ENCODE results near the gene UNC93B1.

DNA sequence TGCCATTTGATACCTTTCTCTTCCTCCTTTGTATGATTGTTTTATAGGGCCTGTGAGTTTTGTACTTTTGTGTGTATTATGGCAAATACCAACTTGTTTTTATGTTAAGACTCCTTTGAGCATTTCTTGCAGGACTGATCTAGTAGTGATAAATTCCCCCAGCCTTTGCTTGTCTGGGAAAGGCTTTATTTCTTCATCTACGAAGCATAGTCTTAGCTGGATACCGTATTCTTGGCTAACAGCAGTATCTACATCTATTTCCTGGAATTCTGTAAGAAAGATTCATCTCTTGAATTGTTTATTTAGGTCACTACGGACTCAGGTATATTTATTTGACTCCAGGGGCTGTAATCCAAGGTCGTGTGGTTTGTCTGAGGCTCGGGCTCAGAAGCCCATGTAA is 20.6 kb upstream of the UNC93B1 start:
- TF ChIP-seq, protein P1, sequence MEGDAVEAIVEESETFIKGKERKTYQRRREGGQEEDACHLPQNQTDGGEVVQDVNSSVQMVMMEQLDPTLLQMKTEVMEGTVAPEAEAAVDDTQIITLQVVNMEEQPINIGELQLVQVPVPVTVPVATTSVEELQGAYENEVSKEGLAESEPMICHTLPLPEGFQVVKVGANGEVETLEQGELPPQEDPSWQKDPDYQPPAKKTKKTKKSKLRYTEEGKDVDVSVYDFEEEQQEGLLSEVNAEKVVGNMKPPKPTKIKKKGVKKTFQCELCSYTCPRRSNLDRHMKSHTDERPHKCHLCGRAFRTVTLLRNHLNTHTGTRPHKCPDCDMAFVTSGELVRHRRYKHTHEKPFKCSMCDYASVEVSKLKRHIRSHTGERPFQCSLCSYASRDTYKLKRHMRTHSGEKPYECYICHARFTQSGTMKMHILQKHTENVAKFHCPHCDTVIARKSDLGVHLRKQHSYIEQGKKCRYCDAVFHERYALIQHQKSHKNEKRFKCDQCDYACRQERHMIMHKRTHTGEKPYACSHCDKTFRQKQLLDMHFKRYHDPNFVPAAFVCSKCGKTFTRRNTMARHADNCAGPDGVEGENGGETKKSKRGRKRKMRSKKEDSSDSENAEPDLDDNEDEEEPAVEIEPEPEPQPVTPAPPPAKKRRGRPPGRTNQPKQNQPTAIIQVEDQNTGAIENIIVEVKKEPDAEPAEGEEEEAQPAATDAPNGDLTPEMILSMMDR (conservative IDR thresholded peaks at IDR 0.05; ENCODE audit: low read length): no peak
- no peak for TF ChIP-seq EZH2phosphoT487 (IDR thresholded peaks at IDR 0.05; ENCODE audit: borderline replicate concordance, low read depth, low read length)
